Mucosa of descending colon (tissue), 3 donors: Measurements from ENCODE around the gene CDCP2. TPM values are rescaled to one million over a fixed set of nuclear protein-coding genes. Genes with fewer than 3 reads are reported as not detected.

Source experiments
- ATAC-seq: fragments of 200-7000 bp; cut with Tn5 transposase; one replicate; pipeline ENCODE4 v1.9.1; 2020; ENCODE audit warnings: mild to moderate bottlenecking, moderate library complexity
- DNase-seq, 3 donors: peaks; one replicate each; pipeline ENCODE4 v3.0.0-alpha.2; 2020
- H3K36me3 ChIP-seq: fragments of 200-600 bp; one replicate; pipeline ENCODE4 v1.8.0; 2021; ENCODE audit warnings: low read depth, mild to moderate bottlenecking
- H3K4me1 ChIP-seq: fragments of 200-600 bp; one replicate; pipeline ENCODE4 v1.8.0; 2021; ENCODE audit warnings: low read depth, mild to moderate bottlenecking
- H3K4me3 ChIP-seq: fragments of 200-600 bp; one replicate; pipeline ENCODE4 v1.8.0; 2021; ENCODE audit warnings: mild to moderate bottlenecking
- H3K9me3 ChIP-seq: fragments of 200-600 bp; one replicate; pipeline ENCODE4 v1.8.0; 2021; ENCODE audit warnings: mild to moderate bottlenecking
- CTCF ChIP-seq: fragments of 200-600 bp; IDR thresholded peaks from one replicate; pipeline ENCODE4 v1.8.0; 2022; ENCODE audit warnings: antibody characterized with exemption, mild to moderate bottlenecking
- intact Hi-C, 2 donors: fragments of 100-400 bp; cut with DNase I in 1 of 2; cut with micrococcal nuclease in 1 of 2; formaldehyde crosslinking; loops; one replicate each; pipeline versions ENCODE4 v1.11.0 to v1.11.1; 2022; cut with DNase I, micrococcal nuclease
- total RNA-seq, 3 donors: library from RNA; stranded (reverse); fragmentation: NEBNext Ultra II Directional in 2 of 3; extraction: Animal tissue kit (Norgen Biotek cat#: 25700) in 2 of 3; gene quantifications; one replicate each; pipeline versions ENCODE4 v1.2.1 to v1.2.4, GENCODE V29; 2021 to 2023
- donor health status: DM: no; HTN: no; CAD: no; lungs with moderate emphysema.
- donor health status: DM: no; HTN: no; CAD: no.
- donor health status: DM: no; HTN: yes; CAD: no.

The CDCP2 gene
- total RNA-seq, 3 donors from 2014 or later, result 0.09 to 0.26 TPM; not detected in 1

- Histone ChIP-seq H3K9me3 (no peaks in the 10 kb centered on the region), H3K4me3 (no peak overlapping the region), H3K36me3 (no peaks in the 10 kb centered on the region), H3K4me1 (peaks cover 10% of the 10 kb centered on the region)
- DNase-seq (no peak), ATAC-seq (no peak)
- no peak for TF ChIP-seq CTCF
- intact Hi-C loops, result loop anchor here in 1 of 2 donors (10.0 kb wide), 1 partner anchor 277 kb away; the partner anchor contains the start of gene SSBP3
Measured at GRCh38 chr1:54127594-54128300, 25.1 kb downstream of the CDCP2 start.

GRCh38 chr1:54126271-54126815 lies 26.5 kb downstream of the CDCP2 start:
- intact Hi-C loops, result loop anchor here in 1 of 2 donors (10.0 kb wide), 1 partner anchor 278 kb away; the partner anchor contains the start of gene SSBP3
- H3K9me3 ChIP-seq, result no peaks in the 10 kb centered on the region
- DNase-seq, result no peak
- no peak overlapping the region for H3K4me3 ChIP-seq
- peaks cover 16% of the 10 kb centered on the region for H3K4me1 ChIP-seq
- H3K36me3 ChIP-seq, result no peaks in the 10 kb centered on the region
- TF ChIP-seq CTCF, result no peak
- no peak for ATAC-seq

- ATAC-seq (peak; percentile 18), DNase-seq (peak in 2 of 3 donors; percentile 44 to 51)
- intact Hi-C loops, result loop anchor here in 1 of 2 donors (10.0 kb wide), 1 partner anchor 279 kb away; the partner anchor contains the start of gene SSBP3
- Histone ChIP-seq H3K9me3 (no peaks in the 10 kb centered on the region), H3K4me3 (no peak overlapping the region), H3K4me1 (peaks cover 18% of the 10 kb centered on the region), H3K36me3 (no peaks in the 10 kb centered on the region)
- no peak for TF ChIP-seq CTCF
Measured at GRCh38 chr1:54125386-54126070, 27.3 kb downstream of the CDCP2 start.

- Histone ChIP-seq H3K4me1 (peaks cover 20% of the 10 kb centered on the region), H3K4me3 (no peak overlapping the region), H3K9me3 (no peaks in the 10 kb centered on the region), H3K36me3 (no peaks in the 10 kb centered on the region)
- no peak for TF ChIP-seq CTCF
- ATAC-seq, result no peak
- no peak for DNase-seq
- intact Hi-C loops, result loop anchor here in 1 of 2 donors (10.0 kb wide), 1 partner anchor 280 kb away; the partner anchor contains the start of gene SSBP3
Measured at GRCh38 chr1:54124906-54125305, 27.9 kb downstream of the CDCP2 start.

GRCh38 chr1:54124472-54124871 lies 28.3 kb downstream of the CDCP2 start:
- Histone ChIP-seq H3K36me3 (no peaks in the 10 kb centered on the region), H3K9me3 (no peaks in the 10 kb centered on the region), H3K4me3 (no peak overlapping the region), H3K4me1 (peaks cover 20% of the 10 kb centered on the region)
- intact Hi-C loops, result loop anchor here in 1 of 2 donors (10.0 kb wide), 1 partner anchor 280 kb away; the partner anchor contains the start of gene SSBP3
- TF ChIP-seq CTCF, result no peak
- DNase-seq (peak; percentile 68 to 79 (median 75)), ATAC-seq (peak; percentile 70)
